ENCODE data around the gene SPN. TPM values are rescaled to one million over a fixed set of nuclear protein-coding genes. Genes with fewer than 3 reads are reported as not detected.
"Not testable (repeated sequence)": the region's sequence is repeated elsewhere in the genome, so short reads cannot be mapped to it uniquely, and the experiment has no call there.

SPN gene
- total RNA-seq, 1 experiment from 2014 or later: 0.17 TPM

DNA sequence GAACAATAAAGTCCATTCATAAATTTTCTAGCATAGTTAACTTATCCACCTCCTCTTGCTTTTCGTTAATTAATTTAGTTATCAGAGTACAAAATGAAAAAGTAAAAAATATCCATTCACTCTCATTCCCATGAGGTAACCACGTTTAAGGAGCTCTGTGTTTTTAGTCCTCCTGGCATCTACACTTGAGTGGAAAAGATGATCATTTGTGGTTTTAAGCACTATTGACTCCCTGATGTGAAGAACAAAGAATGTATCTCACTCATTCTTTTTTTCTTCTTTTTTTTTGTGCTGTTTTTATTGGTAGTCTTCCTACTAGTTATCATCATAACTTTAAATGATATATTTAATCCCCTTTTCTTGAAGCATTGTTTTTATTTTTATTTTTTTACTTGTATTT lies 42.0 kb downstream of the SPN start:
- Histone ChIP-seq H3K27me3 (ENCODE audit: insufficient read depth, low read depth) (no peaks in the 10 kb centered on the region), H3K9me3 (ENCODE audit: insufficient read depth, low read depth) (peaks cover 3% of the 10 kb centered on the region; the same call in 1 of the 2 replicates), H2AFZ (no peak overlapping the region), H3K27ac (no peak overlapping the region), H3F3A (ENCODE audit: insufficient read depth, low read depth) (peaks cover 9% of the 10 kb centered on the region; the same call in 1 of the 2 replicates), H3K4me1 (replicated peaks; ENCODE audit: insufficient read depth) (peaks cover 7% of the 10 kb centered on the region; the same call in 1 of the 2 replicates), H3K79me2 (ENCODE audit: low read depth) (no peaks in the 10 kb centered on the region), H4K20me1 (ENCODE audit: insufficient read depth) (no peaks in the 10 kb centered on the region), H3K4me3 (no peak overlapping the region), H3K9me2 (ENCODE audit: insufficient read depth) (no peaks in the 10 kb centered on the region), H3K4me2 (no peak overlapping the region), H3K36me3 (ENCODE audit: low read depth) (no peaks in the 10 kb centered on the region)
- ChIA-PET CTCF (no interaction called here), POLR2A (ENCODE audit: unreplicated experiment) (interaction anchor here (0.5 kb wide), 1 partner anchor 905 kb away, joined by 8 read pairs; no protein-coding TSS in a partner anchor)
- intact Hi-C loops (cut with micrococcal nuclease; ENCODE audit: unreplicated experiment): loop anchor here (10.0 kb wide), 1 partner anchor 60 kb away; no protein-coding TSS in a partner anchor
- DNase-seq: no peak
- TF ChIP-seq CTCF (conservative IDR thresholded peaks at IDR 0.05): no peak
- TF ChIP-seq EZH2 (IDR thresholded peaks at IDR 0.05; ENCODE audit: low read depth): no peak
- BruUV-seq (replicated peaks): no TSS peak

DNA sequence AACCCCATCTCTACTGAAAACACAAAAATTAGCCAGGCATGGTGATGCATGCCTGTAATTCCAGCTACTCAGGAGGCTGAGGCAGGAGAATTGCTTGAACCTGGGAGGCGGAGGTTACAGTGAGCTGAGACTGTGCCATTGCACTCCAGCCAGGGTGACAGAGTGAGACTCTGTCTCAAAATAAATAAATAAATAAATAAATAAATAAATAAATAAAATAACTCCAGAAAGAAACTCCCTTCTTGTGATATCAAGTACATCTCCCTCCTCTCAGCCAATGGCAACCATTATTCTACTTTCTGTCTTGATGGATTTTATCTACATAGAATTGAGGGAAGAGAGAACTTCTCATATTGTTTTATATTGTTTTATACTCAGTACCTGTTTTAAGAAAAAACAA lies 44.1 kb downstream of the SPN start:
- H3K27ac ChIP-seq; CTCF ChIA-PET; H4K20me1 ChIP-seq (ENCODE audit: insufficient read depth); H3K9me2 ChIP-seq (ENCODE audit: insufficient read depth); H3K9me3 ChIP-seq (ENCODE audit: insufficient read depth, low read depth); BruUV-seq (replicated peaks); H3K4me1 ChIP-seq (replicated peaks; ENCODE audit: insufficient read depth); H3K4me2 ChIP-seq; H3K4me3 ChIP-seq; H3K27me3 ChIP-seq (ENCODE audit: insufficient read depth, low read depth); H3K36me3 ChIP-seq (ENCODE audit: low read depth); H3K79me2 ChIP-seq (ENCODE audit: low read depth); H3F3A ChIP-seq (ENCODE audit: insufficient read depth, low read depth); H2AFZ ChIP-seq; DNase-seq: not testable (repeated sequence)
- intact Hi-C loops (cut with micrococcal nuclease; ENCODE audit: unreplicated experiment): loop anchor here (10.0 kb wide), 1 partner anchor 62 kb away; no protein-coding TSS in a partner anchor
- POLR2A ChIA-PET (ENCODE audit: unreplicated experiment): interaction anchor here (0.6 kb wide), 1 partner anchor 49 kb away, joined by 26 read pairs; no protein-coding TSS in a partner anchor

DNA sequence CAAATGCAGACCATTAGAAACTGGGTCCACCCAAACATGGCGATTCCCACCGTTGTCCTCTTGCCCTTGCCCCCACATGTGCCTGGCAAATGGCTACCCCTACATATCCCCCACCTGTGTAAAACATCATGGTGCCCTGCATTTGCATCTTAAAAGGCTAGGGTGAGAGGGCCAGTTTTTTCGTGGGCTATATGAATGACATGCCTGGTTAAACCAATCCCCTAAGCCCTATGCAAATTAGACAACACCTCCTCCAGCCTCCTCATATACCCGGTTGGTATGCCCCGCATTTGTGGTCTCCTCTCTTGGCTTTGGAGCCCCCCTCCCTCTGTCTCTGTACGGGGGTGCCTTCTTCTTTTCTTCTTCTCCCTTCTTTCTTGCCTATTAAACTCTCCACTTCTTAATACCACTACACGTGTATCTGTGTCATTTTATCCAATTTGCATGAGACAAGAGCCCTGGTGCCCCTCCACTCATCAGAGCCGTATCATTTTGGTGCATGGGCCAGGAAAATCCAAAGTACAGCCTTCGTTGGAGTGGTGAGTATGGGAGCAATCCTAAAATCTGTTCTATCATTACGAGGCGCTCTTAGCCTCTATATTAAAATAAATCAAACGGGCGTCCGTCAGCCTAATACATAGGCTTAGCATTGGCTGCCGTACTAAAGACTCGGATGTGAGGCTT lies 46.0 kb downstream of the SPN start:
- H3K4me3 ChIP-seq: no peak overlapping the region
- H3K9me2 ChIP-seq (ENCODE audit: insufficient read depth): no peaks in the 10 kb centered on the region
- no peaks in the 10 kb centered on the region for H4K20me1 ChIP-seq (ENCODE audit: insufficient read depth)
- H3K27me3 ChIP-seq (ENCODE audit: insufficient read depth, low read depth): no peaks in the 10 kb centered on the region
- no peaks in the 10 kb centered on the region for H3F3A ChIP-seq (ENCODE audit: insufficient read depth, low read depth)
- no peaks in the 10 kb centered on the region for H3K4me1 ChIP-seq (replicated peaks; ENCODE audit: insufficient read depth)
- H3K9me3 ChIP-seq (ENCODE audit: insufficient read depth, low read depth): peaks cover 3% of the 10 kb centered on the region; the same call in 1 of the 2 replicates
- H3K27ac ChIP-seq: no peak overlapping the region
- H3K36me3 ChIP-seq (ENCODE audit: low read depth): no peaks in the 10 kb centered on the region
- POLR2A ChIA-PET (ENCODE audit: unreplicated experiment): no interaction called here
- DNase-seq: no peak
- no peak overlapping the region for H2AFZ ChIP-seq
- no TSS peak for BruUV-seq (replicated peaks)
- TF ChIP-seq EZH2 (IDR thresholded peaks at IDR 0.05; ENCODE audit: low read depth) (no peak), CTCF (conservative IDR thresholded peaks at IDR 0.05) (no peak)
- CTCF ChIA-PET: no interaction called here
- intact Hi-C loops (cut with micrococcal nuclease; ENCODE audit: unreplicated experiment): loop anchor here (10.0 kb wide), 1 partner anchor 64 kb away; no protein-coding TSS in a partner anchor
- no peak overlapping the region for H3K4me2 ChIP-seq
- no peaks in the 10 kb centered on the region for H3K79me2 ChIP-seq (ENCODE audit: low read depth)

DNA sequence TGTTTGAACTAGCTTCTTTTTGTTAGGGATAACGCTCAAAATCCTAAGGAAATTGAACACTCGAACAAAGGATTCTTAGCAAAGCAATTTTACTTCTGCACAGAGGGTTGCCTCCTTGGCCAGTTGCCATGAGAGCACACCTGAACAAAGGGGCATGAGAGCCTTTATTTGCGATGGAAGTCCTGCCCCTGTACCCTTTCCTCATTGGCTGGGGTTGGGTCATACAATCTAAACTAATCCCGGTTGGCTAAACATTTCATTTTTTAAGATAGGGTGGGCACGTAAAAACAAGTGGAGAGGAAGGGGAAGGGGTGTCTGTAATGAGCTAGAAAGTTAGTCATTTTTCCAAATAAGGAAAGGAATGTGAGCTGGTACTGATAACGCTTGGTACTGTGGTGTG lies 46.6 kb downstream of the SPN start:
- H3K9me2 ChIP-seq (ENCODE audit: insufficient read depth); DNase-seq; H3K36me3 ChIP-seq (ENCODE audit: low read depth); H3F3A ChIP-seq (ENCODE audit: insufficient read depth, low read depth); H3K9me3 ChIP-seq (ENCODE audit: insufficient read depth, low read depth); H3K27ac ChIP-seq; H2AFZ ChIP-seq; BruUV-seq (replicated peaks); H3K4me2 ChIP-seq; H3K4me3 ChIP-seq; H4K20me1 ChIP-seq (ENCODE audit: insufficient read depth); H3K79me2 ChIP-seq (ENCODE audit: low read depth); H3K27me3 ChIP-seq (ENCODE audit: insufficient read depth, low read depth); H3K4me1 ChIP-seq (replicated peaks; ENCODE audit: insufficient read depth): not testable (repeated sequence)
- intact Hi-C loops (cut with micrococcal nuclease; ENCODE audit: unreplicated experiment): loop anchor here (10.0 kb wide), 1 partner anchor 65 kb away; no protein-coding TSS in a partner anchor
- CTCF ChIA-PET: interaction anchor here (0.6 kb wide), 1 partner anchor 9 kb away, joined by 5 read pairs; no protein-coding TSS in a partner anchor
- POLR2A ChIA-PET (ENCODE audit: unreplicated experiment): interaction anchor here (0.5 kb wide), 1 partner anchor 28 kb away, joined by 3 read pairs; no protein-coding TSS in a partner anchor
